G401 (cell line): ENCODE results near the gene ZNF280A. TPM values are rescaled to one million over a fixed set of nuclear protein-coding genes. Genes with fewer than 3 reads are reported as not detected.
"Not testable (repeated sequence)": the region's sequence is repeated elsewhere in the genome, so short reads cannot be mapped to it uniquely, and the experiment has no call there.

Source experiments
- DNase-seq: peaks from one replicate; pipeline ENCODE4 v3.0.0-alpha.2; 2015; ENCODE audit warnings: low spot score
- in situ Hi-C: cut with HindIII; loops from 2 replicates; pipeline ENCODE4 v1.10.0; 2016; ENCODE audit warnings: low sequenced_read_pairs, mixed read lengths
- total RNA-seq: library from RNA; depleted of rRNA; stranded (reverse); fragments of >200 nt; shearing (Covaris generic); gene quantifications from 2 replicates; pipeline ENCODE4 v1.2.3, GENCODE V29; 2014

The ZNF280A gene
- total RNA-seq, 1 experiment from 2014 or later, result 0.68 TPM

- DNase-seq, result no peak
- in situ Hi-C loops, result no loop called here
Measured at GRCh38 chr22:22547226-22547625, 27.2 kb upstream of the ZNF280A start.

GRCh38 chr22:22546490-22546889 is 26.4 kb upstream of the ZNF280A start:
- in situ Hi-C loops, result no loop called here
- DNase-seq, result no peak

GRCh38 chr22:22545084-22545483 is 25.0 kb upstream of the ZNF280A start:
- in situ Hi-C loops, result no loop called here
- no peak for DNase-seq

GRCh38 chr22:22538226-22538989 is 18.3 kb upstream of the ZNF280A start:
- DNase-seq, result no peak
- in situ Hi-C loops, result no loop called here

- in situ Hi-C loops, result no loop called here
Measured at GRCh38 chr22:22536916-22537315, 16.8 kb upstream of the ZNF280A start.

GRCh38 chr22:22536515-22536914 is 16.4 kb upstream of the ZNF280A start:
- in situ Hi-C loops, result no loop called here
- no peak for DNase-seq

More at GRCh38 chr22:22536916-22537315, 16.8 kb upstream of the ZNF280A start:
- DNase-seq, result no peak

DNA sequence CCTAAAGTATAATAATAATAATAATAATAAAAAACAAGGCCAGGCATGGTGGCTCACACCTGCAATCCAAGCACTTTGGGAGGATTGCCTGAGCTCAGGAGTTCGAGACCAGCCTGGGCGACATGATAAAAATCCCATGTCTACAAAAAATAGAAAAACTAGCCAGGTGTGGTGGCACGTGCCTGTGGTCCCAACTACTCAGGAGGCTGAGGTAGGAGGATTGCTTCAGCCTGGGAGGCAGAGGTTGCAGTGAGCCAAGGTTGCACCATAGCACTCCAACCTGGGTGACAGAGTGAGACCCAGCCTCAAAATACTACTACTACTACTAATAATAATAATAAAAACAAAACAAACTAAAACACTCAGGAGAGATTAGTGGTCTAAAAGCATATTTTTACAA is 15.6 kb upstream of the ZNF280A start:
- no peak for DNase-seq
- in situ Hi-C loops, result no loop called here

GRCh38 chr22:22534604-22535415 is 14.7 kb upstream of the ZNF280A start:
- in situ Hi-C loops, result no loop called here
- no peak for DNase-seq

- no peak for DNase-seq
- in situ Hi-C loops, result no loop called here
Measured at GRCh38 chr22:22533863-22534262, 13.8 kb upstream of the ZNF280A start.

DNA sequence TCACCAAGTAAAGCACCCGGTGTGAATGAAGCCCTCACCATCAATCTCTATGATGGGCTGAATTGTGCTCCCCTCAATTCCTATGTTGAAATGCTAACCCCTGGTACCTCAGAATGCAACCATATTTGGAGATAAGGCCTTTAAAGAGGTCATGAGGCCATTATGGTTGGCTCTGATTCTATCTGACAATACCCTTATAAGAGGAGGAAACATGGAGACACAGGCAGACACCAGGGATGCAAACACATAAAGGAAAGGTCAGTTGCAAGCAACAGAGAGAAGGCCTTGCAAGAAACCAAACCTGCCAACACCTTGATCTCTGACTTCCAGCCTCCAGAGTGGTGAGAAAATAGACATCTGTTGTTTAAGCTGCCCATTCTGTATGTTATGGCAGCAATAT is 13.3 kb upstream of the ZNF280A start:
- no peak for DNase-seq
- in situ Hi-C loops, result no loop called here

- in situ Hi-C loops, DNase-seq: not testable (repeated sequence)
Measured at GRCh38 chr22:22532547-22533071, 12.5 kb upstream of the ZNF280A start.

DNA sequence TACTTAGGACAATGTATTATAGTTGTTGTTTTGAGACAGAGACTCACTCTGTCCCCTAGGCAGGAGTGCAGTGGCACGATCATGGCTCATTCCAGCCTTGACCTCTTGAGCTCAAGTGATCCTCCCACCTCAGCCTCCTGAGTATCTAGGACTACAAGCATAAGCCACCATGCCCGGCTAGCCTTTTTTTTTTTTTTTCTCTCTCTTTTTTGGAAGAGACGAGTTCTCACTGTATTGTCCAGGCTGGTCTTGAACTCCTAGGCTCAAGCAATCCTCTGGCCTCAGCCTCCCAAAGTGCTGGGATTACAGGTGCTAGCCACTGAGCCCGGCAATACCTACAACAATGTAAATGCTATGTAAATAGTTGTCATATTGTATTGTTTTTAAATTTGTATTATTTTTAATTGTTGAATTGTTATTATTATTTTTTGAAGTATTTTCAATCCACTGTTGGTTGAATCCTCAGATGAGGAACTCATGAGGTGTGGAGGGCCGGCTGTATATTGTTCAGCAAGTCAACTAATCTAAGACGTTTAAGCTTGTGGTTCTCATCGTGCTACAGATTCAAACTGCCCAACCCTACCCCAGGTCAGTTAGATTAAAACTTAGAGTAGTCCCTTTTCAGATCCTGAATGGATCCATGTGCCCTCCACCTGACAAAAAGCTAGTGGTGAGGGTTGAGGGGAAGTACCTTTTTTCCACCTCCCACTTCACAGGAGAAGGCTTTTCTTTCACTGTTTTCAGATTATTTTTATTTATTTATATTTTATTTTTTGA is 11.9 kb upstream of the ZNF280A start:
- DNase-seq, result no peak
- in situ Hi-C loops, result no loop called here

DNA sequence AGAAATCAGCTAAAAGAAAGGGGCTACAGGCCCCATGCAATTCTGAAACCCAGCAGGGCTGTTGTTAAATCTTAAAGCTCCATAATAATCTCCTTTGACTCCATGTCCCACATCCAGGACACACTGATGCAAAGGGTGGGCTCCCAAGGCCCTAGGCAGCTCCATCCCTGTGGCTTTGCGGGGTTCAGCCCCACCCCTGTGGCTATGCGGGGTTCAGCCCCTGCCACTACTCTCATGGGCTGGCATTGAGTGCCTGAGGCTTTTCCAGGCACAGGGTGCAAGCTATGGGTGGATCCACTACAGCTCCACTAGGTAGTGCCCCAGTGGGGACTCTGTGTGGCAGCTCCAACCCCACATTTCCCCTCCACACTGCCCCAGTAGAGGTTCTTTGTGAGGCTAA is 8.7 kb upstream of the ZNF280A start:
- no peak for DNase-seq
- in situ Hi-C loops, result no loop called here

GRCh38 chr22:22527312-22527711 is 7.2 kb upstream of the ZNF280A start:
- no peak for DNase-seq
- in situ Hi-C loops, result no loop called here

- in situ Hi-C loops, result no loop called here
- DNase-seq, result no peak
Measured at GRCh38 chr22:22526125-22526912, 6.2 kb upstream of the ZNF280A start.

DNA sequence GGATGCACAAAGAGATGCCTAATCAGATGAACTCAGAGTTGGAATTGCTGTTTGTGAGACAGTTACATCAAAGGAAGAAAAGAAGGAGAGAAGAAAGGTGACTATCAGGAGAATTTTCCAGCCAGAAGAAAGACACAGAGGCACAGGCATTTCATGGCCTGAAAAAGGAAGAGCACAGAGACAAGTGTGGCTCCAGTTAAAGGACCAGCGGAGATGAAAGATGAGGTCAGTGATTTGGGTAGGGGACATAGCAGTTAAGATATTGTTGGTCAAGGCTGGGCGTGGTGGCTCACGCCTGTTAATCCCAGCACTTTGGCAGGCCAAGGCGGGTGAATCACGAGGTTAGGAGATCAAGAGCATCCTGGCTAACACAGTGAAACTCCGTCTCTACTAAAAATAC is 3.4 kb upstream of the ZNF280A start:
- in situ Hi-C loops, result no loop called here
- no peak for DNase-seq

GRCh38 chr22:22521631-22522030 is 1.6 kb upstream of the ZNF280A start:
- in situ Hi-C loops, result no loop called here

GRCh38 chr22:22520667-22521602 is 865 bp upstream of the ZNF280A start:
- DNase-seq, result no peak
- in situ Hi-C loops, result no loop called here

More at GRCh38 chr22:22521631-22522030, 1.6 kb upstream of the ZNF280A start:
- no peak for DNase-seq
